K562 (cell line): ENCODE measurements around the gene WDR70. TPM values are rescaled to one million over a fixed set of nuclear protein-coding genes. Genes with fewer than 3 reads are reported as not detected.

Experiments
- ATAC-seq: fragments of 200-7000 bp; cut with Tn5 transposase; 3 replicates; pipeline ENCODE4 v1.9.1; 2020; ENCODE audit warnings: moderate library complexity
- BruUV-seq: library from RNA; stranded (reverse); fragments of 400-500 nt; replicated peaks from 2 replicates; lab custom pipeline; 2021; lab: Mats Ljungman, UMichigan
- CTCF ChIA-PET: fragments of 300-600 bp; formaldehyde crosslinking; extraction: SDS; loops from one replicate; lab custom pipeline; 2021; ENCODE audit warnings: low intra/inter-chr PET ratio; lab: Yijun Ruan, JAX
- POLR2A ChIA-PET: fragments of 300-600, 350-650 bp; sonication (Branson Sonifier 250); formaldehyde crosslinking; extraction: SDS; loops from one replicate; lab custom pipeline; 2021; ENCODE audit warnings: antibody characterized with exemption, inconsistent platforms; lab: Yijun Ruan, JAX
- DNase-seq, 4 experiments: peaks; one replicate each; pipeline versions ENCODE4 v3.0.0 to v3.0.0-alpha.2; 2011 to 2018; ENCODE audit warnings: low spot score in 3 of 4, mixed read lengths in 3 of 4; ENCODE audit errors: extremely low read depth in 1 of 4
- FAIRE-seq: peaks from 2 replicates; lab custom pipeline; 2011; peaks lifted over from hg19 to GRCh38; lab: Jason Lieb, UNC
- H2AFZ ChIP-seq: 2 replicates; pipeline ENCODE4 v1.6.0; 2011; ENCODE audit warnings: low read depth, low read length, control low read depth, inconsistent platforms
- H3K27ac ChIP-seq: fragments of 200-600 bp; 3 replicates; pipeline ENCODE4 v1.8.0; 2011; ENCODE audit warnings: low read depth, mild to moderate bottlenecking, control low read depth, inconsistent platforms, low read length, moderate library complexity, mixed read lengths; ENCODE audit errors: extremely low read depth
- H3K27me3 ChIP-seq, 2 experiments: fragments of 300-600 bp in 1 of 2; 2 replicates in 1 of 2; 3 replicates in 1 of 2; pipeline versions ENCODE4 v1.6.0 to v1.8.0; 2011; ENCODE audit warnings: inconsistent platforms in 2 of 2, low read length in 2 of 2, mild to moderate bottlenecking in 1 of 2, mixed read lengths in 1 of 2, moderate library complexity in 1 of 2; ENCODE audit not compliant: control insufficient read depth in 2 of 2, insufficient read depth in 2 of 2
- H3K36me3 ChIP-seq: fragments of 300-600 bp; 3 replicates; pipeline ENCODE4 v1.8.0; 2011; ENCODE audit warnings: mild to moderate bottlenecking, low read length, inconsistent platforms; ENCODE audit not compliant: control insufficient read depth, insufficient read depth
- H3K4me1 ChIP-seq, 2 experiments: fragments of 200-600 bp in 1 of 2; replicated peaks in 1 of 2; 2 replicates in 1 of 2; 3 replicates in 1 of 2; pipeline versions ENCODE4 v1.5.1 to v1.8.0; 2011; ENCODE audit warnings: inconsistent platforms in 2 of 2, low read length in 2 of 2, mild to moderate bottlenecking in 1 of 2, mixed read lengths in 1 of 2, moderate library complexity in 1 of 2; ENCODE audit not compliant: control insufficient read depth in 2 of 2, insufficient read depth in 2 of 2
- H3K4me2 ChIP-seq: 2 replicates; pipeline ENCODE4 v1.6.1; 2011; ENCODE audit warnings: low read length, control low read depth, inconsistent platforms, mixed read lengths; ENCODE audit not compliant: insufficient read depth
- H3K4me3 ChIP-seq: fragments of 200-600 bp; sonication (generic), shearing (Covaris generic); 2 replicates; pipeline ENCODE4 v1.5.1; 2016; ENCODE audit warnings: control low read depth, inconsistent platforms
- H3K79me2 ChIP-seq: fragments of 200-600 bp; 3 replicates; pipeline ENCODE4 v1.8.0; 2011; ENCODE audit warnings: low read length, inconsistent platforms; ENCODE audit not compliant: control insufficient read depth, insufficient read depth
- H3K9ac ChIP-seq, 2 experiments: 2 replicates each; pipeline versions ENCODE4 v1.6.0 to v1.6.1; 2011; ENCODE audit warnings: low read depth in 2 of 2, low read length in 2 of 2, control low read depth in 1 of 2, inconsistent platforms in 1 of 2, mild to moderate bottlenecking in 1 of 2, mixed read lengths in 1 of 2; ENCODE audit not compliant: insufficient read depth in 1 of 2
- H3K9me1 ChIP-seq: one replicate; pipeline ENCODE4 v1.6.0; 2011; ENCODE audit warnings: inconsistent platforms, mild to moderate bottlenecking, low read length, moderate library complexity; ENCODE audit not compliant: control insufficient read depth, insufficient read depth
- H3K9me3 ChIP-seq: replicated peaks from 2 replicates; pipeline ENCODE4 v1.5.1; 2011; ENCODE audit warnings: low read depth, low read length, inconsistent platforms; ENCODE audit not compliant: control insufficient read depth, insufficient read depth
- H4K20me1 ChIP-seq: replicated peaks from 2 replicates; pipeline ENCODE4 v1.6.1; 2011; ENCODE audit warnings: low read length, inconsistent platforms, mixed read lengths; ENCODE audit not compliant: control insufficient read depth, insufficient read depth
- ASH1L ChIP-seq: fragments of 450-650 bp; IDR thresholded peaks from 2 replicates; pipeline ENCODE4 v1.6.1; 2018; ENCODE audit warnings: borderline replicate concordance, mild to moderate bottlenecking, low read depth; ENCODE audit not compliant: partially characterized antibody
- ATF7 ChIP-seq: fragments of 450-650 bp; IDR thresholded peaks from 2 replicates; pipeline ENCODE4 v1.7.1; 2014; ENCODE audit warnings: mild to moderate bottlenecking, moderate library complexity
- CREM ChIP-seq: IDR thresholded peaks from 2 replicates; pipeline ENCODE4 v1.6.1; 2014; ENCODE audit warnings: antibody characterized with exemption, low read depth
- MAFK ChIP-seq: IDR thresholded peaks from 2 replicates; pipeline ENCODE4 v1.6.1; 2011; ENCODE audit warnings: low read length, improper control_type of control experiment
- RUNX1 ChIP-seq: sonication (generic); IDR thresholded peaks from 2 replicates; pipeline ENCODE4 v1.6.1; 2016; ENCODE audit warnings: antibody characterized with exemption, low read depth
- SAFB ChIP-seq: fragments of 200-400 bp; formaldehyde crosslinking; IDR thresholded peaks from 2 replicates; pipeline ENCODE4 v1.6.1; 2017; ENCODE audit warnings: low read depth, low read length, borderline replicate concordance
- SOX6 ChIP-seq: fragments of 450-650 bp; IDR thresholded peaks from 2 replicates; pipeline ENCODE4 v1.6.1; 2014; ENCODE audit warnings: mild to moderate bottlenecking
- SREBF2 ChIP-seq: sonication (generic); formaldehyde crosslinking; IDR thresholded peaks from 2 replicates; pipeline ENCODE4 v1.4.0; 2020; ENCODE audit warnings: mild to moderate bottlenecking, missing genetic modification reagents
- ZBTB17 ChIP-seq: fragments of 450-650 bp; formaldehyde crosslinking; IDR thresholded peaks from 2 replicates; pipeline ENCODE4 v1.4.0; 2020; ENCODE audit warnings: mild to moderate bottlenecking
- WGBS: fragments of 100-300 bp; shearing (Covaris generic); methylation state at CpG from one replicate; pipeline ENCODE4 v1.1.6; 2016; ENCODE audit warnings: low coverage, mixed read lengths; ENCODE audit not compliant: insufficient coverage; ENCODE audit errors: missing lambda C conversion rate; 5-methylcytosine and 5-hydroxymethylcytosine counted together
- in situ Hi-C: fragments of 300-500 bp; cut with MboI; formaldehyde crosslinking; loops from 4 replicates; pipeline ENCODE4 v1.15.0; 2018; ENCODE audit warnings: inconsistent platforms, mixed read lengths
- intact Hi-C: fragments of 100-400 bp; cut with micrococcal nuclease; formaldehyde crosslinking; loops from 2 replicates; pipeline ENCODE4 v1.14.2; 2022
- polyA plus RNA-seq, 8 experiments: library from polyadenylated mRNA; depleted of rRNA in 4 of 8; stranded (reverse) in 5 of 8; unstranded in 3 of 8; fragments of >200 nt; fragmentation: Nextera tagmentation in 2 of 8; fragmentation: Illumina TruSeq in 1 of 8; extraction: Ambion mirVana in 2 of 8; extraction: Trizol in 1 of 8; gene quantifications; 2 replicates each; pipeline versions ENCODE4 v1.2.1 to v1.2.3, GENCODE V29; 2011 to 2014; ENCODE audit warnings: inconsistent platforms in 1 of 8, missing spikeins in 1 of 8
- total RNA-seq, 7 experiments: library from RNA; depleted of rRNA in 6 of 7; stranded (reverse); fragments of >200 nt in 6 of 7; fragmentation: Illumina TruSeq in 2 of 7; extraction: Trizol in 2 of 7; gene quantifications; 2 replicates each; pipeline versions ENCODE4 v1.2.1 to v1.2.3, GENCODE V29; 2011 to 2021; ENCODE audit warnings: low replicate concordance in 1 of 7
- TF ChIP-seq, protein P1 (sequence below), 2 experiments: fragments of 450-650 bp; formaldehyde crosslinking in 1 of 2; IDR thresholded peaks; 2 replicates each; pipeline versions ENCODE4 v1.4.0 to v1.6.1; 2014 to 2020; ENCODE audit warnings: mild to moderate bottlenecking in 2 of 2, borderline replicate concordance in 1 of 2, low read depth in 1 of 2
- TF ChIP-seq, protein P2 (sequence below): fragments of 250-450 bp; sonication (Bioruptor Pico); IDR thresholded peaks from 2 replicates; pipeline ENCODE4 v1.9.0; 2021; ENCODE audit warnings: mild to moderate bottlenecking, inconsistent platforms
- TF ChIP-seq, protein P3 (sequence below): fragments of 450-650 bp; formaldehyde crosslinking; IDR thresholded peaks from 2 replicates; pipeline ENCODE4 v1.4.0; 2020; ENCODE audit warnings: mild to moderate bottlenecking, mixed read lengths

Gene WDR70
- total and polyA plus RNA-seq, 9 of the 15 experiments (the other 6 are each of a cell fraction or from before 2014, with no cell fraction given) = 16.8 to 46.6 (median 38.8) TPM

DNA sequence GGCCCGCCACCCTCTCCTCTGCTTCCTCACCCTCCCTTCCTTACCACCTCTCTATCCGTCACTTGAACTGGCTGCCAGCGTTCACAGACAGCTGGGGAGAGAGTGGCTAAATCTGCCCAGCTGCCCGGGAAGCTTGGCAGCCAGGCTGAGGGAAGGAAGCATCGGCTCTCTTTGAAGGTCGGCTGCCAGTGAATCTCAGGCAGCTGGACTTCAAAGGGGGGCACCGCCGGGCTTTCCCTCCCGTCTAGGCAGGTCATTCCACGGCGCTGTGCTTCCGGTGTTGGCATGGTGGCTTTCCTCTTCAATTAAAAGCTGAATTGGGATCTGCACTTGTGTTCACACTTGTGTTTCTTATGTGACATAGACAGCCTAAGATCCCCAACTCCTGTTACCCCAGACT lies 286.8 kb downstream of the WDR70 start:
- intact Hi-C loops = no loop called here
- Histone ChIP-seq H2AFZ (no peak overlapping the region), H3K9me1 (no peaks in the 10 kb centered on the region), H3K4me2 (no peak overlapping the region), H3K36me3 (no peaks in the 10 kb centered on the region), H3K27me3 (no peaks in the 10 kb centered on the region), H3K4me1 (peaks cover 2 to 13% of the 10 kb centered on the region in 2 experiments; a peak in 4 of 5 replicates), H3K9ac (no peak overlapping the region), H4K20me1 (no peaks in the 10 kb centered on the region), H3K79me2 (no peaks in the 10 kb centered on the region), H3K9me3 (no peaks in the 10 kb centered on the region), H3K27ac (no peak overlapping the region), H3K4me3 (no peak overlapping the region)
- ChIA-PET CTCF (no interaction called here), POLR2A (interaction anchor here (0.6 to 1.4 kb wide), 2 partner anchors 13 to 790 kb away, joined by 3 read pairs; no protein-coding TSS in a partner anchor)
- ATAC-seq (no peak), FAIRE-seq (no peak), DNase-seq (no peak)
- in situ Hi-C loops = no loop called here
- WGBS = 82% methylated on average over 10 of the region's 12 CpGs
- no TSS peak for BruUV-seq
- TF ChIP-seq SREBF2 (CRISPR knock-in tag) (no peak), SOX6 (no peak), SAFB (no peak), MAFK (no peak), ASH1L (no peak), ZBTB17 (no peak), RUNX1 (no peak), CREM (no peak), ATF7 (no peak)
- TF ChIP-seq, protein P1, sequence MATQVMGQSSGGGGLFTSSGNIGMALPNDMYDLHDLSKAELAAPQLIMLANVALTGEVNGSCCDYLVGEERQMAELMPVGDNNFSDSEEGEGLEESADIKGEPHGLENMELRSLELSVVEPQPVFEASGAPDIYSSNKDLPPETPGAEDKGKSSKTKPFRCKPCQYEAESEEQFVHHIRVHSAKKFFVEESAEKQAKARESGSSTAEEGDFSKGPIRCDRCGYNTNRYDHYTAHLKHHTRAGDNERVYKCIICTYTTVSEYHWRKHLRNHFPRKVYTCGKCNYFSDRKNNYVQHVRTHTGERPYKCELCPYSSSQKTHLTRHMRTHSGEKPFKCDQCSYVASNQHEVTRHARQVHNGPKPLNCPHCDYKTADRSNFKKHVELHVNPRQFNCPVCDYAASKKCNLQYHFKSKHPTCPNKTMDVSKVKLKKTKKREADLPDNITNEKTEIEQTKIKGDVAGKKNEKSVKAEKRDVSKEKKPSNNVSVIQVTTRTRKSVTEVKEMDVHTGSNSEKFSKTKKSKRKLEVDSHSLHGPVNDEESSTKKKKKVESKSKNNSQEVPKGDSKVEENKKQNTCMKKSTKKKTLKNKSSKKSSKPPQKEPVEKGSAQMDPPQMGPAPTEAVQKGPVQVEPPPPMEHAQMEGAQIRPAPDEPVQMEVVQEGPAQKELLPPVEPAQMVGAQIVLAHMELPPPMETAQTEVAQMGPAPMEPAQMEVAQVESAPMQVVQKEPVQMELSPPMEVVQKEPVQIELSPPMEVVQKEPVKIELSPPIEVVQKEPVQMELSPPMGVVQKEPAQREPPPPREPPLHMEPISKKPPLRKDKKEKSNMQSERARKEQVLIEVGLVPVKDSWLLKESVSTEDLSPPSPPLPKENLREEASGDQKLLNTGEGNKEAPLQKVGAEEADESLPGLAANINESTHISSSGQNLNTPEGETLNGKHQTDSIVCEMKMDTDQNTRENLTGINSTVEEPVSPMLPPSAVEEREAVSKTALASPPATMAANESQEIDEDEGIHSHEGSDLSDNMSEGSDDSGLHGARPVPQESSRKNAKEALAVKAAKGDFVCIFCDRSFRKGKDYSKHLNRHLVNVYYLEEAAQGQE (IDR thresholded peaks at IDR 0.05; ENCODE audit: borderline replicate concordance) = no peak
- TF ChIP-seq, protein P1 (CRISPR knock-in tag; IDR thresholded peaks at IDR 0.05; ENCODE audit: low read depth) = no peak
- TF ChIP-seq, protein P2, sequence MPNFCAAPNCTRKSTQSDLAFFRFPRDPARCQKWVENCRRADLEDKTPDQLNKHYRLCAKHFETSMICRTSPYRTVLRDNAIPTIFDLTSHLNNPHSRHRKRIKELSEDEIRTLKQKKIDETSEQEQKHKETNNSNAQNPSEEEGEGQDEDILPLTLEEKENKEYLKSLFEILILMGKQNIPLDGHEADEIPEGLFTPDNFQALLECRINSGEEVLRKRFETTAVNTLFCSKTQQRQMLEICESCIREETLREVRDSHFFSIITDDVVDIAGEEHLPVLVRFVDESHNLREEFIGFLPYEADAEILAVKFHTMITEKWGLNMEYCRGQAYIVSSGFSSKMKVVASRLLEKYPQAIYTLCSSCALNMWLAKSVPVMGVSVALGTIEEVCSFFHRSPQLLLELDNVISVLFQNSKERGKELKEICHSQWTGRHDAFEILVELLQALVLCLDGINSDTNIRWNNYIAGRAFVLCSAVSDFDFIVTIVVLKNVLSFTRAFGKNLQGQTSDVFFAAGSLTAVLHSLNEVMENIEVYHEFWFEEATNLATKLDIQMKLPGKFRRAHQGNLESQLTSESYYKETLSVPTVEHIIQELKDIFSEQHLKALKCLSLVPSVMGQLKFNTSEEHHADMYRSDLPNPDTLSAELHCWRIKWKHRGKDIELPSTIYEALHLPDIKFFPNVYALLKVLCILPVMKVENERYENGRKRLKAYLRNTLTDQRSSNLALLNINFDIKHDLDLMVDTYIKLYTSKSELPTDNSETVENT = no peak
- TF ChIP-seq, protein P3, sequence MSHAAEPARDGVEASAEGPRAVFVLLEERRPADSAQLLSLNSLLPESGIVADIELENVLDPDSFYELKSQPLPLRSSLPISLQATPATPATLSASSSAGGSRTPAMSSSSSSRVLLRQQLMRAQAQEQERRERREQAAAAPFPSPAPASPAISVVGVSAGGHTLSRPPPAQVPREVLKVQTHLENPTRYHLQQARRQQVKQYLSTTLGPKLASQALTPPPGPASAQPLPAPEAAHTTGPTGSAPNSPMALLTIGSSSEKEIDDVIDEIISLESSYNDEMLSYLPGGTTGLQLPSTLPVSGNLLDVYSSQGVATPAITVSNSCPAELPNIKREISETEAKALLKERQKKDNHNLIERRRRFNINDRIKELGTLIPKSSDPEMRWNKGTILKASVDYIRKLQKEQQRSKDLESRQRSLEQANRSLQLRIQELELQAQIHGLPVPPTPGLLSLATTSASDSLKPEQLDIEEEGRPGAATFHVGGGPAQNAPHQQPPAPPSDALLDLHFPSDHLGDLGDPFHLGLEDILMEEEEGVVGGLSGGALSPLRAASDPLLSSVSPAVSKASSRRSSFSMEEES (CRISPR knock-in tag) = no peak
